ENCODE data around the gene KLHL30.

The KLHL30 gene

DNA sequence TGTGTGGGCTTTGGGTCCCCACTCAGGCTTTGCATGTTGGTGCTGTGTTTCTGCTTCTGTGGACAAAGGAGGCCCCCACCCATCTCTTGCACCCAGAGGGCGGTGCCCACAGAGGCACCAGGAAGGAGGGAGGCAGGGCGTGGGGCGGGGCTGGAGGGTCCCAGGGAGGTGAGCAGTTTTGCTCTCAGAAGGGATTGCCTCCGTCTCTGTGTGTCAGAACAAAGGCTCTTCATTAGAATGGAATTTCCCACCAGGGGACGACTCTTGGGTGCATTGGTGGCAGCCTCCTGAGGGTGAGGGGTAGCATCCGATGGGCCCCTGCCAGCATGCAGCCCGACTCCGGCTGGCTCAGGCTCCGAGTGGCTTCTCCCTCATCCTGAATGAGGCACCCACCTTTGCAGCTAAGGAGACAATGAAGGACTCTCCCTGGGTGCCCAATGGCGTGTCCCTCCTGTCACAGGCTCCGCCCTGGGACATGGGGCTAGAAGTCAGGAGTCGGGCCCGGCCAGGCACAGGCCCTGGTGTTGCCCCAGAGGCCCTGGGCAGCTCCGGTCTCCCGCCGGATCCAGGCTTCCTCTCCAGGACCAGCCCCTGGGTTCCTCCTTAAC, 13.3 kb downstream of the KLHL30 start:
- in situ Hi-C loops (cut with HindIII; ENCODE audit: low pct_ligation_motif_present, low sequenced_read_pairs), result no loop called here

DNA sequence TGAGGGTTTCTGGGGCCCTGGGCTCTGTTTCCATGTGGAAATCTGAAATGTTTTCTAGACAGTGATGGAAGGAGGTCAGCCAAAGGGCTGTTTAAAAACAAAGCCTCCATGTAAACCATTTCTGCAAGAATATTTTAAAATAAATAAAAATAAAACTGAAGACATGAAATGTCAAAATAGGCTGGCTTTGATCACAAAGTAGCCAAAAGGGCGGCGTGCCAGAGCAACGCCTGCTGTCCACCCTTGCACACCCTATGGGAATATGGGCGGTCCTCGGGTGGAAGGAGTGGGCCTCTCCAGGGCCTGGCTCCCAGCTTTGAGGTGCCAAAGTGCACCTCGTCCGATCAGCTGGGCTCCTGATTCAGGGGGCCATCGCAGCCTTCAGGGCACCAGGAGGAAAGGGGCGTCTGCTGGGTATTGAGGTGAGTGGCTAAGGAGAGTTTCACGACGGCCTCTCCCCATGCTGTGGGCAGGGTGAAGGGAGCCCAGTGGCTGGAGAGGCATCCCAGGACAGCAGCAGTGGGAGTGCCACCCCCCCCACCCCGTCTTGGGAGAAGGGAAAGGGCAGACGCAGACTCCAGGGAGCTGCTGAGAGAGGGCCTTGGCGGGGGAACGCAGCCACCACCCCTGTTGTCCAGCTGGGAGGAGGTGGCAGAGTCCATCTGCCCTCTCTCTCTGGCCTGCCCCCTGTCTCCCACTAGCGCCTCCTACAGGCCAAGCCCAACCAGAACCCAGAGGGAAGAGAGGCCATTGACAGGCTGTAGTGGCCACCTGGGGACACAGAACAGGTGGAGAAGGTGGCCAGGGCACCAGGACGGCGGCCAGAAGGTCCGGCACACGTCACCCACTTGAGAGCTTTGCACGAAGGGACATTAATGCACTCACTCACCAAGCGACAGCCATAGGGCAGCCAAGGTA, 14.6 kb downstream of the KLHL30 start:
- Histone ChIP-seq H3K4me3 (ENCODE audit: low read depth, low read length) (no peak overlapping the region), H3K27ac (no peak overlapping the region), H3K27me3 (replicated peaks) (no peaks in the 10 kb centered on the region), H3K36me3 (replicated peaks) (no peaks in the 10 kb centered on the region)
- no peak for DNase-seq
- in situ Hi-C loops (cut with HindIII; ENCODE audit: low pct_ligation_motif_present, low sequenced_read_pairs), result no loop called here
- TF ChIP-seq CTCF (IDR thresholded peaks at IDR 0.05; ENCODE audit: low read depth, low read length, missing control alignments), result peak; percentile 43

More for the DNA sequence above, 13.3 kb downstream of the KLHL30 start:
- TF ChIP-seq CTCF (IDR thresholded peaks at IDR 0.05; ENCODE audit: low read depth, low read length, missing control alignments), result no peak
- H3K27ac ChIP-seq, result no peak overlapping the region
- no peaks in the 10 kb centered on the region for H3K27me3 ChIP-seq (replicated peaks)
- DNase-seq, result no peak
- H3K36me3 ChIP-seq (replicated peaks), result no peaks in the 10 kb centered on the region
- H3K4me3 ChIP-seq (ENCODE audit: low read depth, low read length), result no peak overlapping the region

GRCh38 chr2:238154570-238154969, 16.1 kb downstream of the KLHL30 start:
- in situ Hi-C loops (cut with HindIII; ENCODE audit: low pct_ligation_motif_present, low sequenced_read_pairs), result no loop called here
- H3K27ac ChIP-seq, result no peak overlapping the region
- no peaks in the 10 kb centered on the region for H3K27me3 ChIP-seq (replicated peaks)
- DNase-seq, result no peak
- TF ChIP-seq CTCF (IDR thresholded peaks at IDR 0.05; ENCODE audit: low read depth, low read length, missing control alignments), result no peak
- H3K4me3 ChIP-seq (ENCODE audit: low read depth, low read length), result no peak overlapping the region
- no peaks in the 10 kb centered on the region for H3K36me3 ChIP-seq (replicated peaks)

DNA sequence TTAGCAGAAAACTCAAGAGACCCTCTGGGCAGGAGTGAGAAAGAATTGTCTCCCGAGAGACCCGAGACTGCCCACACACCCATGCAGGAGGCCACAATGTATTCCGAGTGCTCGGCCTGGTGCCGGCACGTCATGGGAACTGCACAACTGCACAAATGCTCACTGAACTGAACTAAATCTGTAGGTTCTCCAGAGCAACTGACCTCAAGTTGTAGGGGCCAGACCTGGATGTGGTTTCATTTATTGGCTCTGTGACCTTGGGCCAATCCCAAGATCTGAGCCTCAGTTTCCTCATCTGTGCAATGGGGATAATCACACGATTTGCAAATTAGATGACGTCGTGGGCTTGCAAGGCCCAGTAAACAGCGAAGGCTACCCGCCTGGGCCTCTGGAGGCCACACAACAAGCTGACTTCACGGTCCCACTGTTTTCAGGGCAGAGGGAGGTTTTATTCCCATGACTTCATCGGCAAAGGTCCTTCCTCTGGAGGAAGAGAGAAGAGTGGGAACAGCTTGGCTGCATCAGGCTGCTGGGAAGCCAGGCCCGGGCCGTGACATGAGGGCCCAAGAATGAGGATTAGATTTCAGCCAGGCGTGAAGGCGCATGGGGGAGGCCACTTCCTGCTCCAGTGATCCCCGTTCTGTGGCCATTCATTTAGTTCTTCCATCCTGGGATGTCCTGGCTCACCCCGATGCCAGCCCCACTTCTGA, 16.7 kb downstream of the KLHL30 start:
- Histone ChIP-seq H3K4me3 (ENCODE audit: low read depth, low read length) (no peak overlapping the region), H3K27ac (peak overlapping the region; percentile 29), H3K27me3 (replicated peaks) (no peaks in the 10 kb centered on the region), H3K36me3 (replicated peaks) (no peaks in the 10 kb centered on the region)
- no peak for TF ChIP-seq CTCF (IDR thresholded peaks at IDR 0.05; ENCODE audit: low read depth, low read length, missing control alignments)
- peak; percentile 66 for DNase-seq
- in situ Hi-C loops (cut with HindIII; ENCODE audit: low pct_ligation_motif_present, low sequenced_read_pairs), result no loop called here

DNA sequence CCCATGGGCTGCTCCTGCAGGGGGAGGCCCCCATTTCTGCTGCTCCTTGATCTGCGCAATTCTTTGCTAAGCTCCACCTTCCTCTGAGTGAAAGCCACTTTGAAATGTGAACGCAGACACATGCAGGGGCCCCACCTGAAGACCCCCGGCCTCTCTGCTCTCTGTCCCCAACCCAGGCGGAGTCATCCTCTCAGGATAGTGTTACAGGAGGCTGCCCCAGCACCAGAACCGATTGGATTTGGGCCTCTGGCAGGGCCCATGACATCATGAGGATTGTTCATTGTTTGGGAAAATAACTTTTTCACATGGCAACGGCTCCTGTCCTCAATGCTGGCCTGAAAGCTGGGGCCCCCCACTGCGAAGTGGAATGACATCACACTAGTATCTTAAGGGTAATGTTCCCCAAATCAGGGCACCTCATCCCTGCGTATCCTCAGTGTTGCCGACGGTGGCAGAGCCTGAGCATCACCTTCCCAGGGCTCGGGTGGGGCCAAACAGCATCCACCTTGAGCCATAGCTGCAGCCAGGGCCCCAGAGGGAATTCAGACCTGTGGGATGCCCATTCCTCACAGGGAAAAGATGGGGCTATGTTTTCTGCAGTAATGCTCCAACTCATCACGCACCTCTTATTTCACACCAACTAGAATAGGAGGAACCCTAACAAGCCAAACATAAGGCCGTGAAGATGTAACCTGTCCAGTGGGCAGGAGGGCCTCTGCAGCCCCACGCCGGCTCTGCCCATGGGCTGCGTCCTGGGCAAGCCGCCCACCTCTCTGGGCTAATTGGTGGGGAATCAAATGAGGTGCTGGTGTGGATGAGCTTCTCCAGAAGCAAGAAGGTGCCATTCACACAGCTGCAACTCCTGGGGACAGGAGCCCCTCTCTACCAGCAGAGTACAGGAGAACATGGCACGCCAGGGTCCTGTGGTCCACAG, 17.6 kb downstream of the KLHL30 start:
- H3K4me3 ChIP-seq (ENCODE audit: low read depth, low read length), result no peak overlapping the region
- DNase-seq, result no peak
- no peaks in the 10 kb centered on the region for H3K27me3 ChIP-seq (replicated peaks)
- peak overlapping the region; percentile 29 for H3K27ac ChIP-seq
- in situ Hi-C loops (cut with HindIII; ENCODE audit: low pct_ligation_motif_present, low sequenced_read_pairs), result no loop called here
- H3K36me3 ChIP-seq (replicated peaks), result no peaks in the 10 kb centered on the region
- no peak for TF ChIP-seq CTCF (IDR thresholded peaks at IDR 0.05; ENCODE audit: low read depth, low read length, missing control alignments)

Data from brain microvascular endothelial cell (primary cell).